Posterior cingulate gyrus (tissue), 11 donors: ENCODE measurements around the gene NFATC1.
"Not testable (repeated sequence)": the region's sequence is repeated elsewhere in the genome, so short reads cannot be mapped to it uniquely, and the experiment has no call there.

ENCODE experiments used
- DNase-seq, 10 donors: peaks; one replicate each; pipeline versions ENCODE4 v3.0.0 to v3.0.0-alpha.2; 2020 to 2021; ENCODE audit warnings: mixed read lengths in 3 of 10
- intact Hi-C: fragments of 100-400 bp; cut with DNase I; formaldehyde crosslinking; loops from one replicate; pipeline ENCODE4 v1.15.1; 2023

The NFATC1 gene

DNA sequence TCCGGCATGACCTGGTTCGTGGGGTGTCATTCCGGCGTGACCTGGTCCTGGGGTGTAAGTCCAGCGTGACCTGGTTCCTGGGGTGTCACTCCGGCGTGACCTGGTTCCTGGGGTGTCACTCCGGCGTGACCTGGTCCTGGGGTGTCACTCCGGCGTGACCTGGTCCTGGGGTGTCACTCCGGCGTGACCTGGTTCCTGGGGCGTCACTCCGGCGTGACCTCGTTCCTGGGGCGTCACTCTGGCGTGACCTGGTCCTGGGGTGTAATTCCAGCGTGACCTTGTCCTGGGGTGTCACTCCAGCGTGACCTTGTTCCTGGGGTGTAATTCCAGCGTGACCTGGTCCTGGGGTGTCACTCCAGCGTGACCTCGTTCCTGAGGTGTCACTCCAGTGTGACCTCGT is 87.7 kb downstream of the NFATC1 start:
- intact Hi-C loops = not testable (repeated sequence)
- DNase-seq = peak in 3 of 10 donors; percentile 2 to 62 (median 29)

GRCh38 chr18:79483971-79484491 is 88.3 kb downstream of the NFATC1 start:
- peak in 5 of 10 donors; percentile 3 to 72 (median 58) for DNase-seq
- intact Hi-C loops = no loop called here

DNA sequence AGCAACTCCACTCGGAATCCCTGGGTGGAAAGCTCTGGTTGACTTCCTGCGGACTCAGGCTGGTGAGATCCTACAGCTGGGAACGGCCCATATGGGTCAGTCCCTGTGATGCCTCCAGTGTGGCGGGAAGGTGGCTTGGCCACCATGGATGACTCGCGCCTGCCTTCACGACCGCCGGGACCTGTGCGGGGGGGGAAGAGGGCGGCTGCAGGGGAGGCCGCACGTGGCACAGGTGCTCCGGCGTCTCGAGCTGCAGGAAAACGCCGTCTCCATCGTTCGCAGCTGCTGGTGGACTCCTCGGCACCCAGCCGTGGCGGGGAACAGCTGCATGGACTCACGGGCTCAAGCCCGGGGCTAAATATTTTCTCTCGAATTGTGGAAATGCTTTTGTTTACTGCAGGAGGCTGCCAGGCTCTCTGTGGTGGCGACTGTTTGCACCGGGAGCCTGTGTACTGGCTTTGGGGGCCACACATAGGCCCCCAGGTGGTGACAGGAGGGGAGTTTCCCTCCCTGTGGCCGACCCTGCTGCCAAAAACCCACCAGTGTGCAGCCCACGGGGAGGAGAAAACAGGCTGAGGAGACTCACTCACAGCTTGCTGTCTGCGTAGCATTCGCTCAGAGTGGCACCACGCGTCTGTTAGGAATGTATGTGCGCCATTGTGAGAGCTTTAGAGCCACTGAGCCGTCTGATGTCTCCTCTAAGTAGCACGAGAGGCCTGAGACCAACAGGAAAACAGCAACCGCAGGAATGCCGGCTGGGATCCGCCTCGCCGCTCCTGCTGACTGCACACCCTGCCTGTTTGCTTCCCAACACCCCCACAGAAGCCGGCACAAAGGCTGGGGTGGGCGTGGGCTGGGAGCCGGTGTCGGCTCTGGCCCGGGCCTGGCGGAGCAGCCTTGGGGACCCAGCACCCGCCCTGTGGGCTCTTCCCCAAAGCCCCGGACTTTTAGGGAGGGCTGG is 89.2 kb downstream of the NFATC1 start:
- intact Hi-C loops = no loop called here
- DNase-seq = peak in 7 of 10 donors; percentile 4 to 77 (median 24)

- peak in 3 of 10 donors; percentile 4 to 55 (median 26) for DNase-seq
- intact Hi-C loops = no loop called here
Measured at GRCh38 chr18:79485788-79486355, 90.1 kb downstream of the NFATC1 start.

DNA sequence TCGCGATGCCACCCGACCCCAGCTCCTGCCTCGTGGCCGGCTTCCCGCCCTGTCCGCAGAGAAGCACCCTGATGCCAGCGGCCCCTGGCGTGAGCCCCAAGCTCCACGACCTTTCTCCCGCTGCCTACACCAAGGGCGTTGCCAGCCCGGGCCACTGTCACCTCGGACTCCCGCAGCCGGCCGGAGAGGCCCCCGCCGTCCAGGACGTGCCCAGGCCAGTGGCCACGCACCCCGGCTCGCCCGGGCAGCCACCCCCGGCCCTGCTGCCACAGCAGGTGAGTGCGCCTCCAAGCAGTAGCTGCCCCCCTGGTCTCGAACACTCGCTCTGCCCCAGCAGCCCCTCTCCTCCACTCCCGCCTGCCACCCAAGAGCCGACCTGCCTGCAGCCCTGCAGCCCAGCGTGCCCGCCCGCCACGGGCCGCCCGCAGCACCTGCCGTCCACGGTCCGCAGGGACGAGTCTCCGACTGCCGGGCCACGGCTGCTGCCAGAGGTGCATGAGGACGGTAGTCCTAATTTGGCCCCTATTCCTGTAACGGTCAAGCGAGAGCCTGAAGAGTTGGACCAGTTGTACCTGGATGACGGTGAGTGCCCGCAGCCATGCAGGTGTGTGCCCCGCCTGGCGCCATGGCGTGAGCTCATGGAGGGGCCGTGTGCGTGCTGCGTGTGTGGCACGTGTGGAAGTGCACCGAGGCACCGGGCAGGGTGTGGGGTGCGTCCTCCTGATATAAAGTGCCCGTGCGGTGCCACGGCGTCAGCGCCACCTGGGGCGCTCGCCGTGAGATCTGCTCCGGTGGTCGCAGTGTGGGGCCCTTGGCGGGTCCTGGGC is 90.8 kb downstream of the NFATC1 start:
- peak in 7 of 10 donors; percentile 6 to 85 (median 19) for DNase-seq
- intact Hi-C loops = no loop called here

DNA sequence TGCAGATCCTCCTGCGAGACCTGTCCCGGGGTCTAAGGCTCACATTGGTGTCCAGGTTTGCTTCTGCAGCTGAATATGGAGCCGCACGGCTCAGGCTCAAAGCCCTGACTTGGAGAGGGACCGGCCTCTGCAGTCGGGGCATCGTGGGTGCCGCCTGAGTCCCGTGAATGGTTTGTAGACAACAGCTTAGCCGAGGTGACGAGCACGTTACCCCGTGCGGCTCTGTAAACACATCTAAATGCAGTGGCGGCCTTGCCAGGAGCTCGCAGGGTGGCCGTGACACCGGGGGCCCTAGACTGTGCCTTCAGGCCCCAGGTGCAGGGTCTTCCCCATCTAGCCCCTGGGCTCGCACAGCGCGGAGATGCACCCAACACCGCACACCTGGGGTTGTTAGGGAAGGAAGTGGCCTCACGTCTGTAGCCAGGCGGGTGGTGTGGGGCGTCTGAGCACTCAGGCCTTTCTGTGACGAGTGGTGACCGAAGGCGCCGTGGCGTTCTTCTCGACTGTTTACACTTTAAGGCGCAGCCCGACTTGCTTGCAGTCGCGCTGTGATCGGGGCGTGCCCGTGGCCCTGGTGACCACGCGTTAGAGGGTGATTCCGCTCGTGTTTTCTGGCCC is 91.6 kb downstream of the NFATC1 start:
- DNase-seq = peak in 7 of 10 donors; percentile 5 to 75 (median 21)
- intact Hi-C loops = no loop called here

DNA sequence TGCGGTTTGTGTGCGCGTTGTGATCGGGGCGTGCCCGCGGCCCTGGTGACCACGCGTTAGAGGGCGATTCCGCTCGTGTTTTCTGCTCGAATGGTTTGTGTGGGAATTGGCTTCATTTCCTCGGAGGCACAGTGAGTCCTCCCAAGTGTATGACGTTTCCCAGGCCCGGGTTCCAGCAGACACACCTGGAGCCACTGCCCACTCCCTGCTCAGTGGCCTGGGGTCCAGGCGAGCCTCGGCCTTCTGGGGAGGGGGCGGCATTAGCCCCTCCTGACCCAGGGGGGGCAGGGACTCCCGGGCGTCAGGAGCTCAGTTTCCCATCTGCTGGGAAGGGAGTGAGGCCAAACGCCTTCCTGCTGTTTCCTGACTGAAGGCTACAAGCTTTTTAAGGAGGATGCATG is 92.1 kb downstream of the NFATC1 start:
- intact Hi-C loops = no loop called here
- peak in 2 of 10 donors; percentile 11 to 74 for DNase-seq

DNA sequence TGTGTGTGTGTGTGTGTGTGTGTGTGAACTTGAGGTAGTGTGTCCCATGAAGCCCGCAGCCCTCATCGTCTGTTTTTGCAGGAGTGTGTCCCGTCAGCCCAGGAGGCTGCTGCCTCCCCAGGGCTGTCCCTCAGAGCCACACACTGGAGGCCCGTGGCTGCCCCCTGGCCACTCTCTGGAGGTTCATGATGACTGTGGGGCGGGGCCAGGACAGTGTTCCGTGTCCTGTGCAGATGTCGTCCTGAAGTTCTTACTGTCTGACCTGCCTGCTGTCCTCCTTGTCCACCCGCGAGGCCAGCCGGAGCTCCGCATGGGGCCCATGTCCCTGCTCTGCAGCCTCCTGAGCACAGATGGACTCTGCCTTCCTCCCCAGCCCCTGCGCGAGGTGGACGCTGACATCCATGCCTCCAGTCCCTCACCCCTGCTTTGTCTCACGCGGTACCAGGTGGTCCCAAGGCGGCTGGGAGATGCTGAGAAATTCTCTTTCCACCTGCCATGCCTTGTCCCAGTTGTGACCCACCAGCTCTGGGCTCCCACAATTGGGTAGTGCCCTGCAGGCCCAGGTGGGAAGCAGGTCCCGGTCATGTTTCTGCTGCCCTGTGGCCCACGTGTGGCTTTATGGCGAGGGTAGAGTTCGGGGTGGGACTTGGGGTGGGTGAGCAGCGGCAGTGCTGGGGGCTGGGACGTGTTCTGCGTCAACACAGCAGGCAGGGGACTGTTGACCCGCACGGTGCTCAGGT is 92.8 kb downstream of the NFATC1 start:
- intact Hi-C loops = no loop called here
- peak in 6 of 10 donors; percentile 1 to 75 (median 28) for DNase-seq

GRCh38 chr18:79489051-79489898 is 93.5 kb downstream of the NFATC1 start:
- peak in 7 of 10 donors; percentile 4 to 72 (median 22) for DNase-seq
- intact Hi-C loops = no loop called here

DNA sequence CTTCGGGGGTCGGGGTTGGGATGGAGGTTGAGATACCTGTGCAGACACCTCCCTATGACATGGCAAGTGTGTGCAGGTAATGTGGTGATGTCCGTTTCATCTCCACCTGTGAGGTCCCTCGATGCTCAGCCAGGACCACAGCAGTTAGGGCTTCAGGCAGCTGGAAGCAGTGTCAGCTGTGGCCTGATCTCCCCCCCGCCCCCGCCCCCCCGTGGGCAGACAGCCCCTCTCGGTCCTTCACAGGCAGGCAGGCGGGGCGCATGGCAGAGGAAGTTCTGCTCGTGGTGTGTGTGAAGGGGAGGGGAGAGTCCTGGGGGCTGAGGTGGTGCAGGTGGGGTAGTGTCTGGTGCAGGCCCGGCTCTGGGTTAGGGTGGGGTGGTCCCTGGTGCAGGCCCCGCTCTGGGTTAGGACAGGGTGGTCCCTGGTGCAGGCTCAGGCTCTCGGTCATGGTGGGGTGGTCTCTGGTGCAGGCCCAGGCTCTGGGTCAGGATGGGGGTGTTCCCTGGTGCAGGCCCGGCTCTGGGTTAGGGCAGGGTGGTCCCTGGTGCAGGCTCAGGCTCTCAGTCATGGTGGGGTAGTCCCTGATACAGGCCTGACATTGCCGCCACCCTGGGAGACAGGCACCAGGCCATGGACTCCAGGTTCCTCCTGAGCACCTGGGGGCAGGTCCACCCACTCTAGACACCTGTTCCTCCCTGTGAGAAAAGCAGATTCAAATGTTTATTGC is 94.3 kb downstream of the NFATC1 start:
- intact Hi-C loops = no loop called here

GRCh38 chr18:79490626-79491041 is 94.9 kb downstream of the NFATC1 start:
- peak in 6 of 10 donors; percentile 1 to 79 (median 38) for DNase-seq
- intact Hi-C loops = no loop called here

More for the DNA sequence above, 94.3 kb downstream of the NFATC1 start:
- DNase-seq = peak in 6 of 10 donors; percentile 1 to 81 (median 34)

- intact Hi-C loops = no loop called here
- DNase-seq = peak in 5 of 10 donors; percentile 2 to 60 (median 47)
Measured at GRCh38 chr18:79491081-79491551, 95.4 kb downstream of the NFATC1 start.

DNA sequence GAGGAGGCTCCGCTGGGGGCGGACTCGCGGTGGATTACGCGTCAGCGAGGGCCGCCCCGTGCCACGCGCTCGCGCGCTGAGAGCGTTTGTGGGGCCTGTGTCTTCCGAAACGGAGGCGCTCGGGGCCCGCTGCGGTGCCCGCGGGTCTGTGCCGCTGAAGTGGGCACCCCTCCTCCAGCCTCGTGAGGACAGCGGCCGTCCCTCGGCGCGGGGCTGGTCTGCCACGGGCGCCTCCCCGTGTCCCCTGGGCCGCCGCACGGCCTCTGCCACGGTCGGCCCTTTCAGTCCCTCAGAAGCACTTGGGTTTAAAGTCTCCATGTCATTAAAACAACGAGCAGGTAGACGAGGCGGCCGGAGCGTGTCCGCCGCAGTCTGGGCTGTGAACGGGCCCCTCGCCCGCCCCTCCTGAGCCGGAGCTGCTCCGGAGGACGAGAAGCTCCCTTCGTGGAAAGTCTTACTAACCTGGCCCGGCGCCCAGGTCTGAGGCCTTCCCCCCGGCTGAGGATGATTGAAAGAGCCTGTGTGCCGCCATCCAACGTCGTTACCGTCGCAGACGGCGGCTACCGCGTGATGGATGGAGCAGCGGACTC is 97.6 kb downstream of the NFATC1 start:
- peak in 7 of 10 donors; percentile 3 to 76 (median 12) for DNase-seq
- intact Hi-C loops = no loop called here

DNA sequence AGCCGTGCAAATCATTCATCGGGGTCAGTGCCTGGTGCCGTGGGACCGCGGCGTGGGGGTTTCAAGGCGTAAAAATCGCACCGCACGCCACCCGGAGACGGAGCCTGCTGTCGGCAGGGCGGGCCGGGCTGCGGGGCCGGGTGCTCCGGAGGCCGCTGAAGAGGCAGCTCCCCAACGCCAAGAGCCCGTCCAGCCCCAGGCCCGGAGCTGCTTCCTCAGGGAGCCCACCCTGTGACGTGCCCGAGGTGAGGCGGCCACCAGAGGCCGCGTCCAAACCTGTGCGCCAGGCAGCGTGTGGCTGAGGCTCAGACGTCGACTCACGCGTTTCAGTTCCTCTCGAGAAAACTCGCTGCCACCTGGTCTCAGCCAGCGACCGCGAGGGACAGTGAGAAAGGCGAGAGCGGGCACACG is 98.1 kb downstream of the NFATC1 start:
- DNase-seq = peak in 7 of 10 donors; percentile 3 to 69 (median 25)

DNA sequence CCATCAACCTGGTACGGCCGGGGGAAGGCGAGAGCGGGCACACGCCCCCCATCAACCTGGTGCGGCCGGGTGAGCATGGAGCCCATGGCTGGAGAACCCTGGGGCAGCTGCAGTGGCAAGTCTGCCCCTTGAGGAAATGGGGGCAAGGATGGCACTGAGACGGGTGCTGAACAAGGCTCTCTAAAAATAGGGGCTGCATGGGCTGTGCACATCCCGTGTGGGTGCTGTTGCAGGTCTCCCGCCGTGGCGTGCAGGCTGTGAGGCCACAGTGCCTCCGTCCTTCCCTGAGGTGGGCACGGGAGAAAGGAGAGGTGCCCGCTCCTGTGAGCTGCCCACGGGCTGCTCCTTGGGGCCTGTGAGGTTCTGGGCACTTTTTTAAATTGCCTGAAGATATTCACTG is 99.2 kb downstream of the NFATC1 start:
- DNase-seq = peak in 2 of 10 donors; percentile 1 to 11
- intact Hi-C loops = no loop called here

More for the DNA sequence above, 98.1 kb downstream of the NFATC1 start:
- intact Hi-C loops = no loop called here

GRCh38 chr18:79495591-79496071 is 99.9 kb downstream of the NFATC1 start:
- intact Hi-C loops = no loop called here
- DNase-seq = peak in 6 of 10 donors; percentile 4 to 79 (median 36)
